NCI-H2171 (cell line): Measurements from ENCODE around the gene EVA1B.

Experiments used
- DNase-seq: peaks from one replicate; lab custom pipeline; 2025; lab: John Stamatoyannopoulos, UW

Gene EVA1B

DNA sequence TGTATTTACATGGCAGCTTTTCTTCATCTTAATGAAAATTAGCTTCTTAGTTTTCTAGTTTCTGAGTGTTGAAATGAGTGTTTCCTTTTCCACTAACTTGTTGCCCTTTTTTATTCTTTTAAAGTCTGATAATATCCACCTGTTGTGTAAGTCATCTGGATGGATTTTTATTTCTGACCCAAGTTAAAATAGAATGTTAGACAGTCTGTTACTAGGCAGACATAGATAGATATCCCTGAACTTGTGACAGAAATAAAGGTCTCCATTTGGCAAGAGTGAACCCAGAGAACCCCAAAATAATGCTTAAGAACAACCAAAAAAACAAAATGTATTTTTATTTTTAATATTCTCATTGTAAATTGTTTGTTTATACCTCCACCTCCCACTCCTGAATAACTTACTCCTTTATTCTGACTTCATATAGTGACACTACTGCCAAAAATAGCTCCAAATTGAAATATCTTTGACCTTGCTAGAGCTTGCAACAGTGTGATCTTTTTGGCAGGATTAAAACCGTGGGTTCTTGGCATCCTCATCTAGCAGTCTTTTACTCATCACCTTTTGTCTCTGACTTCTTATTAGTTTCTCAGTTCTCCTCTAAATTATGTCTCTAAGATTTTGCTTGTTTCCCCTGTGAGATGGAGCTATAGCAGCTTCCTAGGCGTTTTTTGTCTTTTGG lies 44.2 kb downstream of the EVA1B start:
- DNase-seq, result no peak

DNA sequence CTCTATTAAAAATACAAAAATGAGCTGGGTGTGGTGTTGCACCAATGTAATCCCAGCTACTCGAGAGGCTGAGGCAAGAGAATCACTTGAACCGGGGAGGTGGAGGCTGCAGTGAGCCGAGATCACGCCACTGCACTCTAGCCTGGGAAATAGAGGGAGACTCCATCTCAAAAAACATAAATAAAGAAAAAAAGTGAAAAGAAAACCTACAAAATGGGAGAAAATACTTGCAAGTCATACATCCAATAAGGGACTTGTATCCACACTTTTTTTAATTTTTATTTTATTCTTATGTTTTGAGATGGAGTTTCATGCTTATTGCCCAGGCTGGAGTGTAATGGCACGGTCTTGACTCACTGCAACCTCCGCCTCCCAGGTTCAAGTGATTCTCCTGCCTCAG lies 46.8 kb downstream of the EVA1B start:
- no peak for DNase-seq

GRCh38 chr1:36274201-36274600 lies 49.2 kb downstream of the EVA1B start:
- DNase-seq, result no peak

DNA sequence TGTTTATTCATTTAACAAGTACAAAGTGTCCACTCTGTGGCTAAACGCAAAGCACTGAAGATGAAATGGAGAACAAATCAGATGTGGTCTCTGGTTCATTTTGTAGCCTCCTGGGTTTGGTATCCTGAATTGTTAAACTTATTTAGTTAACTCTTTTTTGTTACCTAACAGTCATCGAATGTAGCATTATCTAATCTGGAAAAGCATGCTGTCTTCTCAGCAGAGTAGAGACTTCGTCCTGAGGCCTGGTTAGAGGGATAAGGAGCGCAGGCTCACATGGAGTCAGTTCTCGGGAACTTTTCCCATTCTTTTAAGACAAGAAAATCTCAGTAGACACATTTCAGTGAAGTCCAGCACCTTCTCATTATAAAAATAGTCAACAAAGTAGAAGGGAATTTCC lies 50.4 kb downstream of the EVA1B start:
- no peak for DNase-seq
